Measurements from ENCODE around the gene SRGN. TPM values are rescaled to one million over a fixed set of nuclear protein-coding genes. Genes with fewer than 3 reads are reported as not detected.
"Not testable (repeated sequence)": the region's sequence is repeated elsewhere in the genome, so short reads cannot be mapped to it uniquely, and the experiment has no call there.

The SRGN gene
- total RNA-seq, 1 experiment from 2014 or later, result 0.32 TPM

DNA sequence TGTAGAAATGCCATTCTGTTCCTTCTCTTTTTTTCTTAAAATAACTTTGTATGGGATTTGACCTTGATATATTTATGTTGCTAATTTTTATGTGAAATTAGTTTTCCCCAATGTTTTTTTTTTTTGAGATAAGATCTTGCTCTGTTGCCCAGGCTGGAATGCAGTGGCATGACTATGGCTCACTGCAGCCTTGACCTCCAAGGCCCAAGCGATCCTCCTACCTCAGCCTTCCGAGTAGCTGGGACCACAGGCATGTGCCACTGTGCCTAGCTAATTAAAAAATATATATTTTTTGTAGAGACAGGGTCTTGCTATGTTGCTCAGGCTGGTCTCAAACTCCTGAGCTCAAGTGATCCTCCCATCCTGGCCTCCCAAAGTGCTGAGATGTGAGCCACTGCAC, 52.1 kb downstream of the SRGN start:
- no peaks in the 10 kb centered on the region for H3K9me3 ChIP-seq (ENCODE audit: low read depth, low read length, poor library complexity, severe bottlenecking)
- intact Hi-C loops (cut with micrococcal nuclease; ENCODE audit: unreplicated experiment), result no loop called here
- TF ChIP-seq EZH2 (IDR thresholded peaks at IDR 0.05; ENCODE audit: borderline replicate concordance, low read depth, low read length, poor library complexity, severe bottlenecking), result no peak
- TF ChIP-seq, protein P1, sequence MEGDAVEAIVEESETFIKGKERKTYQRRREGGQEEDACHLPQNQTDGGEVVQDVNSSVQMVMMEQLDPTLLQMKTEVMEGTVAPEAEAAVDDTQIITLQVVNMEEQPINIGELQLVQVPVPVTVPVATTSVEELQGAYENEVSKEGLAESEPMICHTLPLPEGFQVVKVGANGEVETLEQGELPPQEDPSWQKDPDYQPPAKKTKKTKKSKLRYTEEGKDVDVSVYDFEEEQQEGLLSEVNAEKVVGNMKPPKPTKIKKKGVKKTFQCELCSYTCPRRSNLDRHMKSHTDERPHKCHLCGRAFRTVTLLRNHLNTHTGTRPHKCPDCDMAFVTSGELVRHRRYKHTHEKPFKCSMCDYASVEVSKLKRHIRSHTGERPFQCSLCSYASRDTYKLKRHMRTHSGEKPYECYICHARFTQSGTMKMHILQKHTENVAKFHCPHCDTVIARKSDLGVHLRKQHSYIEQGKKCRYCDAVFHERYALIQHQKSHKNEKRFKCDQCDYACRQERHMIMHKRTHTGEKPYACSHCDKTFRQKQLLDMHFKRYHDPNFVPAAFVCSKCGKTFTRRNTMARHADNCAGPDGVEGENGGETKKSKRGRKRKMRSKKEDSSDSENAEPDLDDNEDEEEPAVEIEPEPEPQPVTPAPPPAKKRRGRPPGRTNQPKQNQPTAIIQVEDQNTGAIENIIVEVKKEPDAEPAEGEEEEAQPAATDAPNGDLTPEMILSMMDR (conservative IDR thresholded peaks at IDR 0.05; ENCODE audit: low read depth, low read length), result no peak
- no peaks in the 10 kb centered on the region for H3K27me3 ChIP-seq (replicated peaks; ENCODE audit: insufficient read depth, low read depth, low read length, poor library complexity)
- DNase-seq (ENCODE audit: low spot score), result no peak
- no peaks in the 10 kb centered on the region for H3K4me1 ChIP-seq (ENCODE audit: insufficient read depth, low read length, poor library complexity, severe bottlenecking)
- no peaks in the 10 kb centered on the region for H3K36me3 ChIP-seq (ENCODE audit: insufficient read depth, low read length, poor library complexity, severe bottlenecking)
- no peak overlapping the region for H3K27ac ChIP-seq (ENCODE audit: low read depth, low read length, poor library complexity, severe bottlenecking)
- BruUV-seq (replicated peaks), result no TSS peak
- H3K4me3 ChIP-seq (ENCODE audit: low read depth, low read length, poor library complexity, severe bottlenecking), result no peak overlapping the region
- ChIA-PET POLR2A (ENCODE audit: low non-redundant PET) (no interaction called here), CTCF (no interaction called here)

DNA sequence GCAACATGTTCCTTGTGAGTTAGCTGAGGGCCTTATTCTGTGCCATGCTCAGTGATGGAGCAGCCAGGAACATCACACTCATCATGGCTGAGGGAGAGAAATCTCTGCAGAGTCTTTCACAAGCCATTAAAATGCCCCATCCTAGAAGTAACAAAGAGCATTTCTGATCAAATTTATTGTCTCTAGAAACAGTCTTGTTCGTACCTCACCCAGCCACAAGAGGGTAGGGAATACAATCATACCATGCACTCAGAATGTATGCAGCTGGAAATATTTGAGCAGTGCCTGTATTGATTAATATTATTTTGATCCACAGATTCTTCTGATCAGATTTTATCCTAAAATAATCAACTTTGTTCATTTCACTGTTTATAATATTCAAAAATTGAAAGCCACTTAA, 53.4 kb downstream of the SRGN start:
- H3K4me1 ChIP-seq (ENCODE audit: insufficient read depth, low read length, poor library complexity, severe bottlenecking), result no peaks in the 10 kb centered on the region
- ChIA-PET CTCF (no interaction called here), POLR2A (ENCODE audit: low non-redundant PET) (no interaction called here)
- no peaks in the 10 kb centered on the region for H3K9me3 ChIP-seq (ENCODE audit: low read depth, low read length, poor library complexity, severe bottlenecking)
- no peak overlapping the region for H3K27ac ChIP-seq (ENCODE audit: low read depth, low read length, poor library complexity, severe bottlenecking)
- no peak for TF ChIP-seq EZH2 (IDR thresholded peaks at IDR 0.05; ENCODE audit: borderline replicate concordance, low read depth, low read length, poor library complexity, severe bottlenecking)
- TF ChIP-seq, protein P1 (conservative IDR thresholded peaks at IDR 0.05; ENCODE audit: low read depth, low read length), result no peak
- no TSS peak for BruUV-seq (replicated peaks)
- H3K4me3 ChIP-seq (ENCODE audit: low read depth, low read length, poor library complexity, severe bottlenecking), result no peak overlapping the region
- no peaks in the 10 kb centered on the region for H3K27me3 ChIP-seq (replicated peaks; ENCODE audit: insufficient read depth, low read depth, low read length, poor library complexity)
- no peaks in the 10 kb centered on the region for H3K36me3 ChIP-seq (ENCODE audit: insufficient read depth, low read length, poor library complexity, severe bottlenecking)
- no peak for DNase-seq (ENCODE audit: low spot score)
- intact Hi-C loops (cut with micrococcal nuclease; ENCODE audit: unreplicated experiment), result no loop called here

DNA sequence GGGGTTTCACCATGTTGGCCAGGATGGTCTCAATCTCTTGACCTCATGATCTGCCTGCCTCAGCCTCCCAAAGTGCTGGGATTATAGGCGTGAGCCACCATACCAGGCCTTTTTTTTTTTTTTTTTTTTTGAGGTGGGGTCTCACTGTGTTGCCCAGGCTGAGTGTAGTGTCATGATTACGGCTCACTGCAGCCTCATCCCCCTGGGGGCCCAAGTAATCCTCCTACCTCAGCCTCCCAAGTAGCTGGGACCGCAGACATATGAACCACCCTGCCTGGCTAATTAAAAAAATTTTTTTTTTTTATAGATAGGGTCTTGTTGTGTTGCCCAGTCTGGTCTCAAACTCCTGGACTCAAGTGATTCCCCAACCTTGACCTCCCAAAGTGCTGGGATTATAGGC, 54.2 kb downstream of the SRGN start:
- H3K27me3 ChIP-seq (replicated peaks; ENCODE audit: insufficient read depth, low read depth, low read length, poor library complexity); H3K4me1 ChIP-seq (ENCODE audit: insufficient read depth, low read length, poor library complexity, severe bottlenecking); H3K9me3 ChIP-seq (ENCODE audit: low read depth, low read length, poor library complexity, severe bottlenecking); BruUV-seq (replicated peaks); DNase-seq (ENCODE audit: low spot score); H3K4me3 ChIP-seq (ENCODE audit: low read depth, low read length, poor library complexity, severe bottlenecking); CTCF ChIA-PET; H3K36me3 ChIP-seq (ENCODE audit: insufficient read depth, low read length, poor library complexity, severe bottlenecking); intact Hi-C loops (cut with micrococcal nuclease; ENCODE audit: unreplicated experiment); H3K27ac ChIP-seq (ENCODE audit: low read depth, low read length, poor library complexity, severe bottlenecking): not testable (repeated sequence)
- POLR2A ChIA-PET (ENCODE audit: low non-redundant PET), result interaction anchor here (0.7 kb wide), 1 partner anchor 1242 kb away, joined by 33 read pairs; no protein-coding TSS in a partner anchor

DNA sequence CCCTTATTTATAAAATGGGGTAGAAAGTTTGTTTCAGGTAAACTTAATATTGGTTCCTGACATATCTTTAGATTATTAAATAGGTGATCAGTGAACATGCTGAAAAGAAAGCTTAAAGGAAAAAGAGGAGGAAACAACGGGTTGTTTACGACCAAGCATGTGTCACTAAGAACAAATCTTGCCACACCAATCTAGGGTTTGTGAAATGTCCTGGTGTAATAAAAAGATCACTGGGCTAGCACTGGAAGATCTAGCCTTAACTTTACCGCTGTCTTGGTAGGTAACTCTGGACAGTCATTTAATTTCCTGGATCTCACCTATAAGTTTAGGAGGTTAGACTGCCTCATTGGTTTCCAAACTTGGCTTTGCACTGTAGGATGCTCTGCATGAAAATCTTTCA, 55.1 kb downstream of the SRGN start:
- ChIA-PET POLR2A (ENCODE audit: low non-redundant PET) (no interaction called here), CTCF (no interaction called here)
- Histone ChIP-seq H3K9me3 (ENCODE audit: low read depth, low read length, poor library complexity, severe bottlenecking) (no peaks in the 10 kb centered on the region), H3K4me1 (ENCODE audit: insufficient read depth, low read length, poor library complexity, severe bottlenecking) (no peaks in the 10 kb centered on the region), H3K27me3 (replicated peaks; ENCODE audit: insufficient read depth, low read depth, low read length, poor library complexity) (no peaks in the 10 kb centered on the region), H3K4me3 (ENCODE audit: low read depth, low read length, poor library complexity, severe bottlenecking) (no peak overlapping the region), H3K36me3 (ENCODE audit: insufficient read depth, low read length, poor library complexity, severe bottlenecking) (no peaks in the 10 kb centered on the region), H3K27ac (ENCODE audit: low read depth, low read length, poor library complexity, severe bottlenecking) (no peak overlapping the region)
- BruUV-seq (replicated peaks), result no TSS peak
- DNase-seq (ENCODE audit: low spot score), result no peak
- TF ChIP-seq, protein P1 (conservative IDR thresholded peaks at IDR 0.05; ENCODE audit: low read depth, low read length), result no peak
- no peak for TF ChIP-seq EZH2 (IDR thresholded peaks at IDR 0.05; ENCODE audit: borderline replicate concordance, low read depth, low read length, poor library complexity, severe bottlenecking)
- intact Hi-C loops (cut with micrococcal nuclease; ENCODE audit: unreplicated experiment), result no loop called here

Measured in A673 (cell line).